IPS-18c (cell line): ENCODE results near the gene NEK2.
"Not testable (repeated sequence)": the region's sequence is repeated elsewhere in the genome, so short reads cannot be mapped to it uniquely, and the experiment has no call there.

ENCODE experiments used
- H3K4me3 ChIP-seq: 2 replicates; pipeline ENCODE4 v1.7.0; 2013; ENCODE audit warnings: low read depth, mild to moderate bottlenecking, low read length, moderate library complexity; ENCODE audit not compliant: insufficient read depth
- H3K9me3 ChIP-seq: one replicate; pipeline ENCODE4 v1.6.1; 2013; ENCODE audit warnings: mild to moderate bottlenecking, low read length, moderate library complexity; ENCODE audit not compliant: control insufficient read depth, insufficient read depth

NEK2 gene

GRCh38 chr1:211675230-211676105, at the start of gene NEK2:
Gene NEK2, minus strand, starts transcription at chr1:211675621. Its CDS starts 142 bp downstream, at chr1:211675479.
- H3K4me3 ChIP-seq, result peak within 1 kb of the TSS; percentile 91
- H3K9me3 ChIP-seq, result peaks cover 2% of the 10 kb centered on the region

GRCh38 chr1:211724687-211725196, 49.3 kb upstream of the NEK2 start:
- Histone ChIP-seq H3K4me3 (no peak overlapping the region), H3K9me3 (no peaks in the 10 kb centered on the region)

GRCh38 chr1:211723273-211723672, 47.9 kb upstream of the NEK2 start:
- Histone ChIP-seq H3K4me3 (no peak overlapping the region), H3K9me3 (no peaks in the 10 kb centered on the region)

GRCh38 chr1:211722277-211723175, 47.1 kb upstream of the NEK2 start:
- Histone ChIP-seq H3K9me3 (no peaks in the 10 kb centered on the region), H3K4me3 (no peak overlapping the region)

GRCh38 chr1:211716555-211716954, 41.1 kb upstream of the NEK2 start:
- not testable (repeated sequence) for H3K4me3 ChIP-seq, H3K9me3 ChIP-seq

GRCh38 chr1:211715971-211716370, 40.5 kb upstream of the NEK2 start:
- no peak overlapping the region for H3K4me3 ChIP-seq
- H3K9me3 ChIP-seq, result no peaks in the 10 kb centered on the region

- Histone ChIP-seq H3K4me3 (no peak overlapping the region), H3K9me3 (no peaks in the 10 kb centered on the region)
Observed at GRCh38 chr1:211714154-211714553, 38.7 kb upstream of the NEK2 start.

- H3K9me3 ChIP-seq, result no peaks in the 10 kb centered on the region
- no peak overlapping the region for H3K4me3 ChIP-seq
Observed at GRCh38 chr1:211713231-211713630, 37.8 kb upstream of the NEK2 start.

GRCh38 chr1:211711315-211711705, 35.9 kb upstream of the NEK2 start:
- H3K4me3 ChIP-seq, result no peak overlapping the region
- H3K9me3 ChIP-seq, result no peaks in the 10 kb centered on the region

GRCh38 chr1:211710566-211711314, 35.3 kb upstream of the NEK2 start:
- Histone ChIP-seq H3K9me3 (no peaks in the 10 kb centered on the region), H3K4me3 (no peak overlapping the region)

- Histone ChIP-seq H3K9me3 (no peaks in the 10 kb centered on the region), H3K4me3 (no peak overlapping the region)
Observed at GRCh38 chr1:211708926-211709325, 33.5 kb upstream of the NEK2 start.

GRCh38 chr1:211708006-211708405, 32.6 kb upstream of the NEK2 start:
- Histone ChIP-seq H3K4me3 (no peak overlapping the region), H3K9me3 (no peaks in the 10 kb centered on the region)

GRCh38 chr1:211705467-211706091, 30.2 kb upstream of the NEK2 start:
- H3K9me3 ChIP-seq, result no peaks in the 10 kb centered on the region
- H3K4me3 ChIP-seq, result no peak overlapping the region

- no peak overlapping the region for H3K4me3 ChIP-seq
- no peaks in the 10 kb centered on the region for H3K9me3 ChIP-seq
Observed at GRCh38 chr1:211704543-211704942, 29.1 kb upstream of the NEK2 start.

GRCh38 chr1:211703812-211704537, 28.6 kb upstream of the NEK2 start:
- Histone ChIP-seq H3K4me3 (no peak overlapping the region), H3K9me3 (no peaks in the 10 kb centered on the region)

GRCh38 chr1:211701733-211702132, 26.3 kb upstream of the NEK2 start:
- Histone ChIP-seq H3K9me3 (no peaks in the 10 kb centered on the region), H3K4me3 (no peak overlapping the region)
